IMR-90 (cell line): ENCODE measurements around the gene FGF12. TPM values are rescaled to one million over a fixed set of nuclear protein-coding genes. Genes with fewer than 3 reads are reported as not detected.

Experiments used
- ATAC-seq: fragments of 200-7000 bp; cut with Tn5 transposase; 2 replicates; pipeline ENCODE4 v1.9.1; 2020; ENCODE audit warnings: low read depth, mild to moderate bottlenecking, moderate library complexity
- BruUV-seq: library from RNA; stranded (reverse); fragments of 400-500 nt; replicated peaks from 2 replicates; lab custom pipeline; 2021; lab: Mats Ljungman, UMichigan
- CTCF ChIA-PET: fragments of 300-600 bp; formaldehyde crosslinking; extraction: SDS; loops from one replicate; lab custom pipeline; 2021; ENCODE audit warnings: antibody characterized with exemption; lab: Yijun Ruan, JAX
- POLR2A ChIA-PET: fragments of 300-600 bp; sonication (Branson Sonifier 250); formaldehyde crosslinking; loops from one replicate; lab custom pipeline; 2022; ENCODE audit warnings: antibody characterized with exemption; ENCODE audit not compliant: unreplicated experiment; lab: Charles Lee
- DNase-seq: peaks from one replicate; pipeline ENCODE4 v3.0.0; 2013
- H2AFZ ChIP-seq: replicated peaks from 2 replicates; pipeline ENCODE3; 2013; ENCODE audit warnings: low read length, mild to moderate bottlenecking; ENCODE audit not compliant: poor library complexity
- H2AK5ac ChIP-seq: 2 replicates; pipeline ENCODE4 v1.6.1; 2013; ENCODE audit warnings: low read depth, low read length, inconsistent platforms
- H2AK9ac ChIP-seq: replicated peaks from 2 replicates; pipeline ENCODE3; 2013; ENCODE audit warnings: mild to moderate bottlenecking, low read depth, low read length, moderate library complexity; ENCODE audit not compliant: poor library complexity
- H2BK120ac ChIP-seq: 2 replicates; pipeline ENCODE4 v1.6.1; 2013; ENCODE audit warnings: low read depth, low read length, inconsistent platforms
- H2BK15ac ChIP-seq: 3 replicates; pipeline ENCODE4 v1.6.1; 2013; ENCODE audit warnings: low read depth, low read length, inconsistent platforms
- H2BK20ac ChIP-seq: 2 replicates; pipeline ENCODE4 v1.6.1; 2013; ENCODE audit warnings: low read depth, mild to moderate bottlenecking, inconsistent platforms, low read length, moderate library complexity
- H2BK5ac ChIP-seq: 2 replicates; pipeline ENCODE4 v1.6.1; 2013; ENCODE audit warnings: mild to moderate bottlenecking, low read depth, low read length, inconsistent platforms; ENCODE audit not compliant: poor library complexity, severe bottlenecking
- H3K14ac ChIP-seq: replicated peaks from 2 replicates; pipeline ENCODE4 v1.6.1; 2013; ENCODE audit warnings: low read depth, low read length, inconsistent platforms
- H3K18ac ChIP-seq: 2 replicates; pipeline ENCODE4 v1.6.1; 2013; ENCODE audit warnings: low read depth, low read length, control low read depth
- H3K23ac ChIP-seq: 2 replicates; pipeline ENCODE4 v1.6.1; 2013; ENCODE audit warnings: low read depth, low read length, inconsistent platforms
- H3K27ac ChIP-seq: 2 replicates; pipeline ENCODE4 v1.5.1; 2013; ENCODE audit warnings: mild to moderate bottlenecking, control low read depth, low read length; ENCODE audit not compliant: insufficient read depth
- H3K27me3 ChIP-seq: 2 replicates; pipeline ENCODE4 v1.6.1; 2013; ENCODE audit warnings: low read length; ENCODE audit not compliant: control insufficient read depth, insufficient read depth
- H3K36me3 ChIP-seq: 2 replicates; pipeline ENCODE4 v1.6.1; 2013; ENCODE audit warnings: low read length, mixed read lengths; ENCODE audit not compliant: control insufficient read depth, insufficient read depth
- H3K4ac ChIP-seq: 2 replicates; pipeline ENCODE4 v1.6.1; 2013; ENCODE audit warnings: low read depth, low read length, inconsistent platforms
- H3K4me1 ChIP-seq: 2 replicates; pipeline ENCODE4 v1.6.1; 2013; ENCODE audit warnings: low read length, mixed read lengths; ENCODE audit not compliant: control insufficient read depth, insufficient read depth
- H3K4me2 ChIP-seq: 2 replicates; pipeline ENCODE4 v1.6.1; 2013; ENCODE audit warnings: low read depth, mild to moderate bottlenecking, control low read depth, low read length, moderate library complexity
- H3K4me3 ChIP-seq: 2 replicates; pipeline ENCODE4 v1.5.1; 2013; ENCODE audit warnings: low read depth, mild to moderate bottlenecking, control low read depth, low read length, moderate library complexity; ENCODE audit not compliant: insufficient read depth
- H3K56ac ChIP-seq: 2 replicates; pipeline ENCODE4 v1.6.1; 2013; ENCODE audit warnings: low read length, inconsistent platforms; ENCODE audit not compliant: insufficient read depth; ENCODE audit errors: extremely low read depth
- H3K79me1 ChIP-seq, 2 experiments: 2 replicates each; pipeline ENCODE4 v1.6.1; 2013; ENCODE audit warnings: low read length in 2 of 2, inconsistent platforms in 1 of 2, low read depth in 1 of 2
- H3K9ac ChIP-seq: 2 replicates; pipeline ENCODE4 v1.6.1; 2013; ENCODE audit warnings: low read depth, low read length, control low read depth
- H3K9me1 ChIP-seq: 2 replicates; pipeline ENCODE4 v1.6.1; 2013; ENCODE audit warnings: low read length, inconsistent platforms; ENCODE audit not compliant: insufficient read depth
- H3K9me3 ChIP-seq: 2 replicates; pipeline ENCODE4 v1.6.1; 2013; ENCODE audit warnings: low read length; ENCODE audit not compliant: control insufficient read depth, insufficient read depth
- H4K20me1 ChIP-seq: 2 replicates; pipeline ENCODE4 v1.6.1; 2013; ENCODE audit warnings: low read length, inconsistent platforms; ENCODE audit not compliant: insufficient read depth
- H4K5ac ChIP-seq: 2 replicates; pipeline ENCODE4 v1.6.1; 2013; ENCODE audit warnings: mild to moderate bottlenecking, low read depth, low read length, control low read depth
- H4K8ac ChIP-seq, 2 experiments: 2 replicates each; pipeline ENCODE4 v1.6.1; 2013; ENCODE audit warnings: low read depth in 2 of 2, low read length in 2 of 2, control low read depth in 1 of 2, inconsistent platforms in 1 of 2
- H4K91ac ChIP-seq: 2 replicates; pipeline ENCODE4 v1.6.1; 2013; ENCODE audit warnings: low read depth, low read length, inconsistent platforms; ENCODE audit not compliant: insufficient read depth
- BHLHE40 ChIP-seq: fragments of 150-350 bp; IDR thresholded peaks from 2 replicates; pipeline ENCODE4 v1.6.1; 2016; ENCODE audit warnings: mild to moderate bottlenecking, low read depth, low read length
- CEBPB ChIP-seq: IDR thresholded peaks from 2 replicates; pipeline ENCODE4 v1.6.1; 2012; ENCODE audit warnings: low read depth, low read length, improper control_type of control experiment
- CHD1 ChIP-seq: IDR thresholded peaks from 2 replicates; pipeline ENCODE4 v1.6.1; 2012; ENCODE audit warnings: low read depth, low read length, improper control_type of control experiment
- FOS ChIP-seq: fragments of 150-350 bp; IDR thresholded peaks from 2 replicates; pipeline ENCODE4 v1.6.1; 2016; ENCODE audit warnings: low read depth, low read length
- MAFK ChIP-seq: IDR thresholded peaks from 2 replicates; pipeline ENCODE4 v1.6.1; 2012; ENCODE audit warnings: low read depth, low read length, improper control_type of control experiment
- MAZ ChIP-seq: IDR thresholded peaks from 2 replicates; pipeline ENCODE4 v1.6.1; 2012; ENCODE audit warnings: low read depth, mild to moderate bottlenecking, low read length, improper control_type of control experiment, moderate library complexity, borderline replicate concordance
- MXI1 ChIP-seq: IDR thresholded peaks from 2 replicates; pipeline ENCODE4 v1.6.1; 2012; ENCODE audit warnings: low read depth, mild to moderate bottlenecking, low read length, moderate library complexity, borderline replicate concordance
- NFE2L2 ChIP-seq: fragments of 150-350 bp; IDR thresholded peaks from 2 replicates; pipeline ENCODE4 v1.6.1; 2016; ENCODE audit warnings: low read depth, mild to moderate bottlenecking, low read length
- POLR2A ChIP-seq: IDR thresholded peaks from 2 replicates; pipeline ENCODE4 v1.6.1; 2012; ENCODE audit warnings: mild to moderate bottlenecking, low read depth, low read length
- RAD21 ChIP-seq: IDR thresholded peaks from 2 replicates; pipeline ENCODE4 v1.6.1; 2012; ENCODE audit warnings: low read length, improper control_type of control experiment
- RCOR1 ChIP-seq: IDR thresholded peaks from 2 replicates; pipeline ENCODE4 v1.6.1; 2012; ENCODE audit warnings: mild to moderate bottlenecking, low read length, improper control_type of control experiment; ENCODE audit not compliant: insufficient replicate concordance
- RFX5 ChIP-seq: IDR thresholded peaks from 2 replicates; pipeline ENCODE4 v1.8.0; 2012; ENCODE audit warnings: low read depth, mild to moderate bottlenecking, low read length, moderate library complexity
- SMC3 ChIP-seq: fragments of 150-350 bp; IDR thresholded peaks from 2 replicates; pipeline ENCODE4 v1.6.1; 2016; ENCODE audit warnings: low read depth, mild to moderate bottlenecking, antibody characterized with exemption, low read length, moderate library complexity
- WGBS, 2 experiments: methylation state at CpG; one replicate each; pipeline versions ENCODE4 v1.1.5 to v1.1.7; 2013; ENCODE audit warnings: missing lambda C conversion rate in 2 of 2; ENCODE audit not compliant: insufficient read length in 1 of 2; ENCODE audit errors: extremely low coverage in 2 of 2; 5-methylcytosine and 5-hydroxymethylcytosine counted together
- dilution Hi-C: fragments of 300-500 bp; cut with HindIII; formaldehyde crosslinking; loops from one replicate; pipeline ENCODE4 v1.14.3; 2018; ENCODE audit warnings: low sequenced_read_pairs; ENCODE audit not compliant: unreplicated experiment
- in situ Hi-C: fragments of 300-500 bp; cut with MboI; formaldehyde crosslinking; loops from 3 replicates; pipeline ENCODE4 v1.14.3; 2019; ENCODE audit warnings: low sequenced_read_pairs, inconsistent platforms, mixed read lengths
- intact Hi-C: fragments of 100-400 bp; cut with micrococcal nuclease; formaldehyde crosslinking; loops from 2 replicates; pipeline ENCODE4 v1.10.0; 2022
- polyA plus RNA-seq, 3 experiments: library from polyadenylated mRNA; depleted of rRNA; stranded (reverse); fragments of >200 nt; gene quantifications; 2 replicates each; pipeline ENCODE4 v1.2.3, GENCODE V29; 2012; ENCODE audit warnings: low replicate concordance in 1 of 3
- total RNA-seq: library from RNA; depleted of rRNA; stranded (reverse); fragments of >200 nt; gene quantifications from 2 replicates; pipeline ENCODE4 v1.2.3, GENCODE V29; 2012
- TF ChIP-seq, protein P1 (sequence below): fragments of 150-350 bp; IDR thresholded peaks from 2 replicates; pipeline ENCODE4 v1.6.1; 2017; ENCODE audit warnings: mild to moderate bottlenecking, antibody characterized with exemption, low read length, low read depth
- TF ChIP-seq, protein P2 (sequence below): fragments of 150-350 bp; IDR thresholded peaks from 2 replicates; pipeline ENCODE4 v1.6.1; 2016; ENCODE audit warnings: low read depth, mild to moderate bottlenecking, low read length, moderate library complexity, borderline replicate concordance
- TF ChIP-seq, protein P3 (sequence below): conservative IDR thresholded peaks from 2 replicates; pipeline ENCODE4 v1.5.1; 2012; ENCODE audit warnings: mild to moderate bottlenecking, low read depth, low read length, improper control_type of control experiment

Gene FGF12
- total and polyA plus RNA-seq, 2 of the 4 experiments (the other 2 are of a cell fraction), result not detected

DNA sequence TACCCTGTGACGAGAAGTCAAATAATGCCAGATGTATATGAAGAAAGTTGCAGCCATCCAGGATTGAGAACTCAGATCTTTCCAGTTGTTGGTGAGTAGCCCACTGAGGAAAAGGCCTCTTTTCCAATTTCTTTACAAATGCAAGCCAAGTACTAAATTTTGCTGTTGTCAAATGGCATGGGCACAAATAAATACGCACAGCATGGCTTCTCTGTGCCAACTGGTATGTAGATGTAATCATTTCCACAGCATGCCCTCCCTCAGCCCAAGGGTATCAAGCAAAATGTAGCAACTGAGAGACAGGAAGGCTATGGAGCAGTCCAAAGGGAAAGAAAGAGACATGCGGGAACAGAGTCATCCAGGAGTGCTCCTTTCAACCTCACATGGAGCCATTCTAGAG is 105.4 kb downstream of the FGF12 start:
- Histone ChIP-seq H2BK20ac (no peak overlapping the region), H3K27me3 (no peaks in the 10 kb centered on the region), H2AFZ (no peak overlapping the region), H2BK5ac (no peak overlapping the region), H2AK5ac (no peak overlapping the region), H3K4me1 (no peaks in the 10 kb centered on the region), H3K27ac (no peak overlapping the region), H3K36me3 (no peaks in the 10 kb centered on the region), H4K5ac (no peak overlapping the region), H3K9ac (no peak overlapping the region), H2BK15ac (no peak overlapping the region), H2BK120ac (no peak overlapping the region), H3K56ac (no peak overlapping the region), H3K4me2 (no peak overlapping the region), H3K9me3 (peaks cover 2% of the 10 kb centered on the region; the same call in 1 of the 2 replicates), H2AK9ac (no peak overlapping the region), H3K23ac (no peak overlapping the region), H3K9me1 (no peaks in the 10 kb centered on the region), H4K8ac (no peak overlapping the region), H4K20me1 (no peaks in the 10 kb centered on the region), H4K91ac (no peak overlapping the region), H3K4me3 (no peak overlapping the region), H3K18ac (no peak overlapping the region), H3K79me1 (no peaks in the 10 kb centered on the region), H3K14ac (no peak overlapping the region), H3K4ac (no peak overlapping the region)
- no peak for ATAC-seq
- intact Hi-C loops, result no loop called here
- in situ Hi-C loops, result no loop called here
- ChIA-PET POLR2A (no interaction called here), CTCF (no interaction called here)
- TF ChIP-seq BHLHE40 (no peak), MAZ (no peak), FOS (no peak), MAFK (no peak), MXI1 (no peak), NFE2L2 (no peak), RAD21 (no peak), RFX5 (no peak), CEBPB (no peak), RCOR1 (no peak), POLR2A (no peak), CHD1 (no peak), SMC3 (no peak)
- TF ChIP-seq, protein P1, sequence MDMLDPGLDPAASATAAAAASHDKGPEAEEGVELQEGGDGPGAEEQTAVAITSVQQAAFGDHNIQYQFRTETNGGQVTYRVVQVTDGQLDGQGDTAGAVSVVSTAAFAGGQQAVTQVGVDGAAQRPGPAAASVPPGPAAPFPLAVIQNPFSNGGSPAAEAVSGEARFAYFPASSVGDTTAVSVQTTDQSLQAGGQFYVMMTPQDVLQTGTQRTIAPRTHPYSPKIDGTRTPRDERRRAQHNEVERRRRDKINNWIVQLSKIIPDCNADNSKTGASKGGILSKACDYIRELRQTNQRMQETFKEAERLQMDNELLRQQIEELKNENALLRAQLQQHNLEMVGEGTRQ, result no peak
- TF ChIP-seq, protein P2, sequence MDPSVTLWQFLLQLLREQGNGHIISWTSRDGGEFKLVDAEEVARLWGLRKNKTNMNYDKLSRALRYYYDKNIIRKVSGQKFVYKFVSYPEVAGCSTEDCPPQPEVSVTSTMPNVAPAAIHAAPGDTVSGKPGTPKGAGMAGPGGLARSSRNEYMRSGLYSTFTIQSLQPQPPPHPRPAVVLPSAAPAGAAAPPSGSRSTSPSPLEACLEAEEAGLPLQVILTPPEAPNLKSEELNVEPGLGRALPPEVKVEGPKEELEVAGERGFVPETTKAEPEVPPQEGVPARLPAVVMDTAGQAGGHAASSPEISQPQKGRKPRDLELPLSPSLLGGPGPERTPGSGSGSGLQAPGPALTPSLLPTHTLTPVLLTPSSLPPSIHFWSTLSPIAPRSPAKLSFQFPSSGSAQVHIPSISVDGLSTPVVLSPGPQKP, result no peak
- TF ChIP-seq, protein P3, sequence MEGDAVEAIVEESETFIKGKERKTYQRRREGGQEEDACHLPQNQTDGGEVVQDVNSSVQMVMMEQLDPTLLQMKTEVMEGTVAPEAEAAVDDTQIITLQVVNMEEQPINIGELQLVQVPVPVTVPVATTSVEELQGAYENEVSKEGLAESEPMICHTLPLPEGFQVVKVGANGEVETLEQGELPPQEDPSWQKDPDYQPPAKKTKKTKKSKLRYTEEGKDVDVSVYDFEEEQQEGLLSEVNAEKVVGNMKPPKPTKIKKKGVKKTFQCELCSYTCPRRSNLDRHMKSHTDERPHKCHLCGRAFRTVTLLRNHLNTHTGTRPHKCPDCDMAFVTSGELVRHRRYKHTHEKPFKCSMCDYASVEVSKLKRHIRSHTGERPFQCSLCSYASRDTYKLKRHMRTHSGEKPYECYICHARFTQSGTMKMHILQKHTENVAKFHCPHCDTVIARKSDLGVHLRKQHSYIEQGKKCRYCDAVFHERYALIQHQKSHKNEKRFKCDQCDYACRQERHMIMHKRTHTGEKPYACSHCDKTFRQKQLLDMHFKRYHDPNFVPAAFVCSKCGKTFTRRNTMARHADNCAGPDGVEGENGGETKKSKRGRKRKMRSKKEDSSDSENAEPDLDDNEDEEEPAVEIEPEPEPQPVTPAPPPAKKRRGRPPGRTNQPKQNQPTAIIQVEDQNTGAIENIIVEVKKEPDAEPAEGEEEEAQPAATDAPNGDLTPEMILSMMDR, result no peak
- dilution Hi-C loops, result no loop called here
- no CpG with 5 or more reads among the region's 3 CpGs for WGBS, 2 experiments
- DNase-seq, result no peak
- no TSS peak for BruUV-seq
